ENCODE results near the gene BBS10. TPM values are rescaled to one million over a fixed set of nuclear protein-coding genes. Genes with fewer than 3 reads are reported as not detected.

Gene BBS10
- total and polyA plus RNA-seq, 2 donors (not counting 1 experiment from before 2014, with no cell fraction given), result 1.9 to 12.9 TPM

GRCh38 chr12:76374386-76375020 is 26.3 kb upstream of the BBS10 start:
- ATAC-seq (ENCODE audit: low read depth), result no peak
- Histone ChIP-seq H3K36me3 (replicated peaks in 1 of 2; ENCODE audit: control extremely low read depth in 1 of 2, control insufficient read depth in 1 of 2, extremely low read depth in 1 of 2, insufficient read depth in 2 of 2, low read length in 1 of 2) (peaks cover 8 to 47% of the 10 kb centered on the region in 2 experiments), H3K27ac (ENCODE audit: low read length in 2 of 2) (no peak overlapping the region), H3K4me3 (ENCODE audit: control extremely low read depth in 1 of 5, extremely low read depth in 1 of 5, insufficient read depth in 1 of 5, low read depth in 2 of 5, low read length in 4 of 5) (no peak overlapping the region), H3K4me1 (ENCODE audit: control insufficient read depth in 2 of 2, insufficient read depth in 2 of 2, low read length in 2 of 2) (no peaks in the 10 kb centered on the region), H3K27me3 (replicated peaks in 1 of 4; ENCODE audit: control extremely low read depth in 1 of 4, control insufficient read depth in 3 of 4, insufficient read depth in 4 of 4, low read length in 3 of 4) (no peaks in the 10 kb centered on the region), H4K20me1 (ENCODE audit: control insufficient read depth, insufficient read depth, low read length, poor library complexity, severe bottlenecking) (no peaks in the 10 kb centered on the region), H3K79me2 (ENCODE audit: control insufficient read depth, insufficient read depth, low read length) (no peaks in the 10 kb centered on the region), H2AFZ (ENCODE audit: insufficient read depth, low read depth, low read length, poor library complexity, severe bottlenecking) (no peak overlapping the region), H3K4me2 (replicated peaks; ENCODE audit: low read depth, low read length, poor library complexity, severe bottlenecking) (no peak overlapping the region), H3K9ac (ENCODE audit: low read length) (no peak overlapping the region), H3K9me3 (ENCODE audit: control extremely low read depth in 1 of 3, control insufficient read depth in 2 of 3, insufficient read depth in 1 of 3, low read length in 2 of 3) (no peaks in the 10 kb centered on the region)
- Mint-ChIP-seq H3K4me1 (no peaks in the 10 kb centered on the region), H3K9me3 (ENCODE audit: insufficient read depth) (no peaks in the 10 kb centered on the region), H3K4me3 (no peak overlapping the region), H3K27me3 (no peaks in the 10 kb centered on the region), H3K27ac (no peak overlapping the region)
- no peak for TF ChIP-seq EZH2 (IDR thresholded peaks at IDR 0.05; ENCODE audit: borderline replicate concordance, insufficient read depth, low read depth, low read length, poor library complexity, severe bottlenecking)
- TF ChIP-seq CTCF (IDR thresholded peaks at IDR 0.05), result no peak
- intact Hi-C loops (cut with micrococcal nuclease), result no loop called here
- ChIA-PET POLR2A (no interaction called here), CTCF (interaction anchor here (1.6 kb wide), 1 partner anchor 212 kb away, joined by 5 read pairs; no protein-coding TSS in a partner anchor)
- DNase-seq, result no peak
- no CpG with 5 or more reads among the region's 1 CpG for WGBS (ENCODE audit: insufficient coverage)

- DNase-seq (no peak), ATAC-seq (ENCODE audit: low read depth) (no peak)
- Mint-ChIP-seq H3K4me1 (no peaks in the 10 kb centered on the region), H3K4me3 (no peak overlapping the region), H3K9me3 (ENCODE audit: insufficient read depth) (peaks cover 4% of the 10 kb centered on the region), H3K27ac (no peak overlapping the region), H3K27me3 (no peaks in the 10 kb centered on the region)
- no peaks in the 10 kb centered on the region for H3K79me2 ChIP-seq (ENCODE audit: control insufficient read depth, insufficient read depth, low read length)
- intact Hi-C loops (cut with micrococcal nuclease), result no loop called here
- ChIA-PET POLR2A (no interaction called here), CTCF (interaction anchor here (1.3 kb wide), 1 partner anchor 218 kb away, joined by 5 read pairs; no protein-coding TSS in a partner anchor)
- H3K9ac ChIP-seq (ENCODE audit: low read length), result no peak overlapping the region
- no peak overlapping the region for H3K4me3 ChIP-seq (ENCODE audit: control extremely low read depth in 1 of 5, extremely low read depth in 1 of 5, insufficient read depth in 1 of 5, low read depth in 2 of 5, low read length in 4 of 5)
- H3K4me1 ChIP-seq (ENCODE audit: control insufficient read depth in 2 of 2, insufficient read depth in 2 of 2, low read length in 2 of 2), result no peaks in the 10 kb centered on the region
- TF ChIP-seq EZH2 (IDR thresholded peaks at IDR 0.05; ENCODE audit: borderline replicate concordance, insufficient read depth, low read depth, low read length, poor library complexity, severe bottlenecking), result no peak
- no peak for TF ChIP-seq CTCF (IDR thresholded peaks at IDR 0.05)
- H2AFZ ChIP-seq (ENCODE audit: insufficient read depth, low read depth, low read length, poor library complexity, severe bottlenecking), result no peak overlapping the region
- 100% methylated on average over 1 of the region's 1 CpG for WGBS (ENCODE audit: insufficient coverage)
- H3K27me3 ChIP-seq (replicated peaks in 1 of 4; ENCODE audit: control extremely low read depth in 1 of 4, control insufficient read depth in 3 of 4, insufficient read depth in 4 of 4, low read length in 3 of 4), result no peaks in the 10 kb centered on the region
- no peak overlapping the region for H3K4me2 ChIP-seq (replicated peaks; ENCODE audit: low read depth, low read length, poor library complexity, severe bottlenecking)
- H3K9me3 ChIP-seq (ENCODE audit: control extremely low read depth in 1 of 3, control insufficient read depth in 2 of 3, insufficient read depth in 1 of 3, low read length in 2 of 3), result peaks cover 1 to 5% (median 2%) of the 10 kb centered on the region in 3 donors
- H3K27ac ChIP-seq (ENCODE audit: low read length in 2 of 2), result no peak overlapping the region
- H4K20me1 ChIP-seq (ENCODE audit: control insufficient read depth, insufficient read depth, low read length, poor library complexity, severe bottlenecking), result no peaks in the 10 kb centered on the region
- H3K36me3 ChIP-seq (replicated peaks in 1 of 2; ENCODE audit: control extremely low read depth in 1 of 2, control insufficient read depth in 1 of 2, extremely low read depth in 1 of 2, insufficient read depth in 2 of 2, low read length in 1 of 2), result peaks cover 19 to 52% of the 10 kb centered on the region in 2 experiments
Measured at GRCh38 chr12:76368230-76368629, 20.0 kb upstream of the BBS10 start.

Data from B cell (primary cell).